GM12878 (cell line): ENCODE measurements around the gene CDCA3. TPM values are rescaled to one million over a fixed set of nuclear protein-coding genes. Genes with fewer than 3 reads are reported as not detected.

Experiments
- ATF3 ChIP-seq: IDR thresholded peaks from 2 replicates; pipeline ENCODE4 v1.6.1; 2011; ENCODE audit warnings: low read depth, mild to moderate bottlenecking, low read length, moderate library complexity, borderline replicate concordance; ENCODE audit errors: extremely low read depth
- CHD1 ChIP-seq: IDR thresholded peaks from 2 replicates; pipeline ENCODE4 v1.6.1; 2012; ENCODE audit warnings: low read depth, low read length, improper control_type of control experiment
- EGR1 ChIP-seq, 2 experiments: IDR thresholded peaks; 1 replicate in 1 of 2; 2 replicates in 1 of 2; pipeline ENCODE4 v1.6.1; 2011 to 2012; ENCODE audit warnings: low read depth in 2 of 2, low read length in 2 of 2, borderline replicate concordance in 1 of 2, mild to moderate bottlenecking in 1 of 2, moderate library complexity in 1 of 2
- ESRRA ChIP-seq: IDR thresholded peaks from 2 replicates; pipeline ENCODE4 v1.6.1; 2012; ENCODE audit warnings: mild to moderate bottlenecking, low read length, improper control_type of control experiment
- HDAC6 ChIP-seq: fragments of 200-600 bp; sonication (generic); IDR thresholded peaks from one replicate; pipeline ENCODE4 v1.8.0; 2017; ENCODE audit warnings: antibody characterized with exemption; ENCODE audit not compliant: unreplicated experiment
- HDGF ChIP-seq: fragments of 450-650 bp; IDR thresholded peaks from 2 replicates; pipeline ENCODE4 v1.6.1; 2016; ENCODE audit warnings: antibody characterized with exemption
- NBN ChIP-seq: fragments of 450-650 bp; IDR thresholded peaks from 2 replicates; pipeline ENCODE4 v1.6.1; 2016
- NFXL1 ChIP-seq: fragments of 450-650 bp; IDR thresholded peaks from 2 replicates; pipeline ENCODE4 v1.6.1; 2017; ENCODE audit warnings: antibody characterized with exemption, mild to moderate bottlenecking, borderline replicate concordance
- PML ChIP-seq: IDR thresholded peaks from 2 replicates; pipeline ENCODE4 v1.6.1; 2012; ENCODE audit warnings: low read length, inconsistent platforms
- POLR2A ChIP-seq: IDR thresholded peaks from 2 replicates; pipeline ENCODE4 v1.6.1; 2011; ENCODE audit warnings: low read depth, mild to moderate bottlenecking, low read length
- POLR2AphosphoS2 ChIP-seq: IDR thresholded peaks from 2 replicates; pipeline ENCODE4 v1.6.1; 2011; ENCODE audit warnings: low read depth, mild to moderate bottlenecking, low read length, improper control_type of control experiment, moderate library complexity
- POLR2AphosphoS5 ChIP-seq: IDR thresholded peaks from 2 replicates; pipeline ENCODE4 v1.6.1; 2011; ENCODE audit warnings: mild to moderate bottlenecking, low read length, inconsistent platforms
- RAD21 ChIP-seq: IDR thresholded peaks from 2 replicates; pipeline ENCODE4 v1.6.1; 2011; ENCODE audit warnings: mild to moderate bottlenecking, low read depth, low read length, moderate library complexity; ENCODE audit not compliant: insufficient read depth
- RBBP5 ChIP-seq: fragments of 200-600 bp; sonication (generic); conservative IDR thresholded peaks from 2 replicates; pipeline ENCODE4 v1.6.1; 2016
- REST ChIP-seq: IDR thresholded peaks from 2 replicates; pipeline ENCODE4 v1.6.1; 2012; ENCODE audit warnings: mild to moderate bottlenecking, low read depth, low read length
- SMARCA5 ChIP-seq: fragments of 450-650 bp; IDR thresholded peaks from 2 replicates; pipeline ENCODE4 v1.6.1; 2017; ENCODE audit warnings: mild to moderate bottlenecking
- TARDBP ChIP-seq: IDR thresholded peaks from 2 replicates; pipeline ENCODE4 v1.6.1; 2016; ENCODE audit warnings: borderline replicate concordance
- USF2 ChIP-seq: IDR thresholded peaks from 2 replicates; pipeline ENCODE4 v1.6.1; 2011; ENCODE audit warnings: low read depth, low read length, improper control_type of control experiment, borderline replicate concordance
- polyA plus RNA-seq, 11 experiments: library from polyadenylated mRNA; depleted of rRNA in 4 of 11; unstranded in 6 of 11; stranded (reverse) in 5 of 11; fragments of >200 nt; fragmentation: Nextera tagmentation in 4 of 11; fragmentation: Illumina TruSeq in 1 of 11; extraction: Ambion mirVana in 4 of 11; extraction: Trizol in 1 of 11; gene quantifications; 1 replicate in 1 of 11; 2 replicates in 10 of 11; pipeline versions ENCODE4 v1.2.1 to v1.2.3, GENCODE V29; 2011 to 2016; ENCODE audit warnings: inconsistent platforms in 2 of 11, missing spikeins in 2 of 11, low read depth in 1 of 11
- total RNA-seq, 4 experiments: library from RNA; depleted of rRNA in 3 of 4; stranded (reverse); fragments of >200 nt in 3 of 4; fragmentation: Illumina TruSeq in 1 of 4; extraction: Trizol in 1 of 4; gene quantifications; 2 replicates each; pipeline versions ENCODE4 v1.2.1 to v1.2.3, GENCODE V29; 2013 to 2021
- TF ChIP-seq, protein P1 (sequence below): IDR thresholded peaks from 2 replicates; pipeline ENCODE4 v1.6.1; 2011; ENCODE audit warnings: borderline replicate concordance, low read depth, mild to moderate bottlenecking, moderate library complexity, low read length; ENCODE audit not compliant: insufficient read depth, poor library complexity, severe bottlenecking
- TF ChIP-seq, protein P2 (sequence below): IDR thresholded peaks from 2 replicates; pipeline ENCODE4 v1.6.1; 2011; ENCODE audit warnings: mild to moderate bottlenecking, low read depth, low read length, moderate library complexity; ENCODE audit not compliant: insufficient replicate concordance

CDCA3 gene
- total and polyA plus RNA-seq, 10 of the 15 experiments (the other 5 are each of a cell fraction or from before 2014, with no cell fraction given): 34.5 to 148 (median 97.4) TPM

DNA sequence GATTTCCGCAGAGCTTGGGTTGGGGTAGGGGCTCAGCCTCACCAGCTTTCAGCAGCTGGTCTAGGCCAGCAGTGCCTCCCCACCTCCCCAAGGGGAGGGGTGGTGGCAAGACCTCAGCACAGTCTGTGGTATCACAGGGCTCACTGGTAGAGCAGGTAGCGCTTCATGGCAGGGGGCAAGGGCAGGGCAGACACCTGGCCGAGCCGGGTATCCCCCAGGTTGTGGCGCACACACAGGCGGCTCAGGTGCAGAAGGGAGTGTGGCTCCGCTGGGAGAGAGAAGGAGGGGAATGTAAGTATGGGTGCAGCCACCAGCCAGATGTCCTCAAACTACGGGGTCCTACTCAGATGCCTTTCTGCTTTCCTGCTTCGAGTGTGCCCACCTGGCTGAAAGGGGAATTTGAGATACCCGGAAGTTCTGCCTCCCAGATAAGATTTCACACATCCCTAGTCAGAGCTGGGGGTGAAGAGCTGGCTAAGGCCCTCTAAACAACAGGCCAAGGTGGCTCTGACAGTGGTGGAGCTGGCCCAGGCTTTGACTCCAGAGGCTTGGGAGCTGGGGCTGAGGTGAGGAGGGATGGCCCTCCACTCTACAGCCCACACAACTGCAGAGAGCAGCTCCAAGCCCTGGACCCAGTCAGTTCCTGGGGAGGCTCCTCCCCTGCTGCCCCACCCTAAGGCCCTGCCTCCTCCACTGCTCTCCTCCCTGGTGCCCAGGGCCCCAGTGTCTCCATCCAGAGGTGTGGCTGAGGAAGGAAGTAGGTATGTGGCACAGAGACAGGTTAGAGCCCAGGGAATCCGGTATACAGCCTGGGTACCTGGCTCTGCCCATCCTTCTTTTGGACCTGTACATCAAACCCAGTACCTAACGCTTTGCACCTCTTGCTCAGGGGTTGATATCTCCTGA is 20.2 kb upstream of the CDCA3 start (continued):
- TF ChIP-seq REST: no peak
- peak; percentile 56; the same call in 1 of the 2 replicates for TF ChIP-seq POLR2A
- no peak for TF ChIP-seq RBBP5
- TF ChIP-seq SMARCA5: no peak
- peak; percentile 30; the same call in 1 of the 2 replicates for TF ChIP-seq POLR2AphosphoS5
- no peak for TF ChIP-seq NFXL1
- TF ChIP-seq PML: 0 out of 2 replicates have a peak, but pooled peaks have one; percentile 21
- TF ChIP-seq CHD1: no peak
- no peak for TF ChIP-seq EGR1 (IDR thresholded peaks at IDR 0.05; ENCODE audit: borderline replicate concordance in 1 of 2, low read depth in 2 of 2, low read length in 2 of 2)
- TF ChIP-seq, protein P1, sequence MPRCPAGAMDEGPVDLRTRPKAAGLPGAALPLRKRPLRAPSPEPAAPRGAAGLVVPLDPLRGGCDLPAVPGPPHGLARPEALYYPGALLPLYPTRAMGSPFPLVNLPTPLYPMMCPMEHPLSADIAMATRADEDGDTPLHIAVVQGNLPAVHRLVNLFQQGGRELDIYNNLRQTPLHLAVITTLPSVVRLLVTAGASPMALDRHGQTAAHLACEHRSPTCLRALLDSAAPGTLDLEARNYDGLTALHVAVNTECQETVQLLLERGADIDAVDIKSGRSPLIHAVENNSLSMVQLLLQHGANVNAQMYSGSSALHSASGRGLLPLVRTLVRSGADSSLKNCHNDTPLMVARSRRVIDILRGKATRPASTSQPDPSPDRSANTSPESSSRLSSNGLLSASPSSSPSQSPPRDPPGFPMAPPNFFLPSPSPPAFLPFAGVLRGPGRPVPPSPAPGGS: peak; percentile 21
- TF ChIP-seq HDAC6: no peak
- no peak for TF ChIP-seq USF2
- TF ChIP-seq TARDBP: no peak
- TF ChIP-seq NBN: no peak
- TF ChIP-seq ATF3: no peak
- no peak for TF ChIP-seq RAD21
- peak; percentile 93 for TF ChIP-seq POLR2AphosphoS2
- TF ChIP-seq ESRRA: no peak
- TF ChIP-seq HDGF: 0 out of 2 replicates have a peak, but pooled peaks have one; percentile 15
- TF ChIP-seq, protein P2, sequence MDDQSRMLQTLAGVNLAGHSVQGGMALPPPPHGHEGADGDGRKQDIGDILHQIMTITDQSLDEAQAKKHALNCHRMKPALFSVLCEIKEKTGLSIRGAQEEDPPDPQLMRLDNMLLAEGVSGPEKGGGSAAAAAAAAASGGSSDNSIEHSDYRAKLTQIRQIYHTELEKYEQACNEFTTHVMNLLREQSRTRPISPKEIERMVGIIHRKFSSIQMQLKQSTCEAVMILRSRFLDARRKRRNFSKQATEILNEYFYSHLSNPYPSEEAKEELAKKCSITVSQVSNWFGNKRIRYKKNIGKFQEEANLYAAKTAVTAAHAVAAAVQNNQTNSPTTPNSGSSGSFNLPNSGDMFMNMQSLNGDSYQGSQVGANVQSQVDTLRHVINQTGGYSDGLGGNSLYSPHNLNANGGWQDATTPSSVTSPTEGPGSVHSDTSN: no peak
- TF ChIP-seq, all 136 proteins: peak for 9
